ENCODE data around the gene MTG1.

MTG1 gene

DNA sequence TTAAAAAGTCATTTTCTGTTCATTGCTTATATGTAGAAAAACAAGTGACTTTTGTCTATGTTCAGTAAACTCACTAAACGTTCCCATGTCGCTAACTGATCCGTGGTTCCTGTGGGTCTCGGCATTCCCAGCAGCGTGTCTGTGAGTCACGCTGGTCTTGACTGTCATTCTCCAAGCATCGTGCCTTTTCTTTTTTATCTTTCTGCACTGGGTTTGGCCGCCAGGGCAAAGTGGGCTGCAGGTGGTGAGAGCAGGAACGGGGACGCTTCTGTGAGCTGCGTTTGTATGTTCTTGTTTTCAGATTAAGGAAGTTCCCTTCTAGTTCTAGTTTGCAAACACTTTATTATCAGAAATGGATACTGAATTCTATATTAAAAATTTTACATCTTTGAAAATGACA is 53.0 kb downstream of the MTG1 start:
- DNase-seq (ENCODE audit: low spot score) (no peak), FAIRE-seq (no peak)

DNA sequence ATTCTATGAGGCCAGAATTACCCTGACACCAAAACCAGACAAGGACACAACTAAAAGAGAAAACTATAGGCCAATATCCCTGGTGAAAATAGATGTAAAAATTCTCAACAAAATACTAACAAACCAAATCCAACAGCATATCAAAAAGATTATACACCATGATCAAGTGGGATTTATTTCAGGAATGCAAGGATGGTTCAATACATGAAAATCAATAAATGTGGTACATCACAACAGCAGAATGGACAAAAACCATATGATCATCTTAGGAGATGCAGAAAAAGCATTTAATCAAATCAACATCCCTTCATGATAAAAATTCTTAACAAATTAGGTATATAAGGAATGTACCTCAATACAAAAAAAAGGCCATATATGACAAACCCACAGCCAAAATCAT is 54.2 kb downstream of the MTG1 start:
- DNase-seq (ENCODE audit: low spot score) (no peak), FAIRE-seq (no peak)

DNA sequence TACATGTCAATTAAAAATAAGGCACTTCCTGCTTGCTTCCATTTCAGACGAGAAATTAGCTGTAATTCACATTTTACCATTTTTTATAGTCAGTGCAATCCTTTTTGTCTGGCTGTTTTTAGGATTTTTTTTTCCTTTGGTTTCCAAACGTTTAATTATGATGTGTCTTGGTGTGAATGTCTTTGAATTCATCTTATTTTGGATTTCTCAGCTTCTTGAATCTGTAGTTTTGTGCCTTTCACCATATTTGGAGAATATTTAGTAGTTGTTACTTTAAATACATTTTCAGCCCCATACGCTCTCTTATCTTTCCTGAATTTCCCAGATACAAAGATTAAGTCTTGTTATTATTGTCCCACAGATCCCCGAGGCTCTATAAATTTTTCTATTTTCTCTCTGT is 57.4 kb downstream of the MTG1 start:
- DNase-seq (ENCODE audit: low spot score) (no peak), FAIRE-seq (no peak)

DNA sequence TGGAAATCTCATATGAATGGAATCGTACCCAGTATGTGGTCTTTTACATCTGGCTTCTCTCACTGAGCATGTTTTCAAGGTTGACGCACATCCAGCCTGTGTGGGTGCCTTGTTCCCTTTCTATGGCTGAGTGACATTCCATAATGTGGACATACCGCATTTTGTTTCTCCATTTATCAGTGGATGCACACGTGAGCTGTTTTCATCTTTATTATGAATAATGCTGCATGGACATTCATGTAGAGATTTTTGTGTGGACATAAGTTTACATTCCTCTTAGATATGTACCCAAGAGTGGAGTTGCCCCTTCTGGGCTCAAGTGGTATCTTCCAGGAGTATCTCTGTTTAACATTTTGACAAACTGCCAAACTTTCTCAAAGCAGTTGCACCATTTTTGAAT is 58.5 kb downstream of the MTG1 start:
- DNase-seq (ENCODE audit: low spot score) (no peak), FAIRE-seq (no peak)

DNA sequence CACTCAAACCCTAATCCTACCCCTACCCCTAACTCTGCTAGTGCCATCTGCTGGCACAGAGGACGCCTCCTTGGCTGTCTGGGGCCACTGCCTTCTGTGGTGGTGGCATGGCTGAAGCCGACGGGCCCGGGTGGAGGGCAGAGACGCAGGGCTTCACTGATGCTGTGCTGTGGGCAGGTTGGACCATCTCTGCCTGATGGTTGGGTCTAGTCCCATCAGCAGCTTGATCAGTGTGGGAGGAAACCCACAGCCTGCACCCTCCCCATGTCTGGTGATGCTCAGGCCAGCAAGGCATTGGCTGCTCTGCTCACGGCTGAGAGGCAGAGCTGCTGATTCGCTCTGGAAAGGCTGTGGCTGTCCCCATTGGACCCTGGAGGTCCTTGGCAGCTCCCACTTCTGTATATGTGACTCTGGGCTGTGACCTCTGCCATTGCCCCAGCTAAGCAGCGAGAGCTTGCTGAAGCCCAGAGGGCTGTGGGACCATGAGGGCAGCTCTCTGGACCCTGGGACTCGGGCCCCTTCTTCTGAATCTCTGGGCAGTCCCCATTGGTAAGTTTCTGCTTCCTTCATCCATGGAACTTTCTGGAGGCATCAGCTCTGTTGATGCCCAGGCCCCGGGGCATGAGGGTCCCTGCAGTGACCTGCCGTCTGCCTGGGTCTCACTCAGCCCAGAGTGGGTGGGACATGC is 59.7 kb downstream of the MTG1 start, which contains the start of gene SCART1:
SCART1 (plus strand) TSS at position 430 of the 688 bp plus-strand sequence; CDS start at position 483, 53 bp downstream.
- DNase-seq (ENCODE audit: low spot score) (no peak), FAIRE-seq (no peak)

DNA sequence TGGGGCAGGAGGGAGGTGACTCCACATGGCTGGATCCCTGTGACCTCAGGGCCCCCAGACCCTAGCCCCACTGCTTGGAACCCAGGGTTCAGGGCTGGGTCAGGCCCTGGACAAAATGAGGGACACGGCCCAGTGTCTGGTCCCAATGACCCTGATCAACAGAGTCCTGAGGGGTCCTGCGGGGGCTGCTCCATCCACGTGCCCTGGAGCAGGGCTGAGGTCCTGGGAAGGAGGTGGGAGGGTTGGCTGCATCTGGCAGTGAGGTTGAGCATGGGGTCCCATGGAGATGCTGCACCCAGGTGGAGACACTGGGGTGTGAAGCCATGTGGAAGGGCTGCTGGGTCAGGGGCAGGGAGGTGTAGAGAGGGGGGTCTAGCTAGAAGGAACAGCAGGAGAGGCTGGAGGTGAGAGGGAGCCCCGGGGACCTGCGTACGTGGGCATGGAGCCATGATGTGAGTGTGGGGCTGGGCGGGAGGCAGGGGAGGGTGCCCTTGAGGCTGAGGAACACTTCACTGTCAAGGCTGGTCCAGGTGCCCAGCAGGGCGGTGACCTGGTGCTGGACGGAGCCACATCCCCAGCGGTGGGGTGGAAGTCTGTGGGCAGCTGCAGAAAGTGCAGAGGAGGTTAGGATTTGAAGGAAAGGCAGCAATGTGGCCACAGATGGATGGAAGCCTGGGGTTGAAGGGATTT is 60.4 kb downstream of the MTG1 start:
- no peak for DNase-seq (ENCODE audit: low spot score)

DNA sequence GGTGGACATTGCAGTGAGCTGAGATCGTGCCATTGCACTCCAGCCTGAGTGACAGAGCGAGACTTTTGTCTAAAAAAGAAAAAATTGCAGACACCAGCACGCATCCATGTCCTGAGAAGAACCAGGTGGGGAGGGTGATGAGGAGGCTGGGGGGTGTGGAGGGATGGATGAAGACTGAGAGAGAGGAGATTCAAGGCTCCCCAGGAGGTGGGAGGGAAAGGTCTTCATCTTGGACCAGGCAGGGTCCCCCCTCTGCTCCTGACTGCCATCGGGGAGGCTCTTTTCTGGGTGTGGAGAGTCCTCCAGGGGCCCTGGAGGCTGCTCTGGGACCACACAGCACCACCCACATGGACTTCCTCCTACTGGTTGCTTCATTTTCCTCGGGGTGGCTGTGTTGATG is 61.2 kb downstream of the MTG1 start:
- FAIRE-seq: no peak
- DNase-seq (ENCODE audit: low spot score): no peak

More for the DNA sequence above, 60.4 kb downstream of the MTG1 start:
- no peak for FAIRE-seq

DNA sequence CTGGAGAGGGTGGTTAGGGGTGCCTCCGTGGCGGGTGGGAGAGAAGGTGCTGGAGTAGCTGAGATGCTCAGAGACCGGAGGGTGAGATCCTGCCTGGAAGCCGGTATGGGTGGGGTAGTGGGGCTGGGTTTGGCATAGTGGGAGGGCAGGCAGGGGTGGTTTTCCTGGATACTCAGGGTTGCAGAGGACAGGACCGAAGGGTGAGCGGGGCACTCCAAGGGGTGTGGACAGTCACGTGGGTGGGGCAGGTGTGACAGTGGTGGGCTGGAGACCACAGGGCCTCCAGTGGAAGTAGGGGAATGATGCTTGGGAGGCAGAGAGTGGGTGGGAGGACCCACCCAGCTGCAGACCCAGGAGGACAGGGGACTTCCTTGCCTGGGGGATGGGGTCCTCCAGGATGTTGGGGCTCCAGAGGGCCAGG is 61.7 kb downstream of the MTG1 start:
- DNase-seq (ENCODE audit: low spot score) (no peak), FAIRE-seq (no peak)

DNA sequence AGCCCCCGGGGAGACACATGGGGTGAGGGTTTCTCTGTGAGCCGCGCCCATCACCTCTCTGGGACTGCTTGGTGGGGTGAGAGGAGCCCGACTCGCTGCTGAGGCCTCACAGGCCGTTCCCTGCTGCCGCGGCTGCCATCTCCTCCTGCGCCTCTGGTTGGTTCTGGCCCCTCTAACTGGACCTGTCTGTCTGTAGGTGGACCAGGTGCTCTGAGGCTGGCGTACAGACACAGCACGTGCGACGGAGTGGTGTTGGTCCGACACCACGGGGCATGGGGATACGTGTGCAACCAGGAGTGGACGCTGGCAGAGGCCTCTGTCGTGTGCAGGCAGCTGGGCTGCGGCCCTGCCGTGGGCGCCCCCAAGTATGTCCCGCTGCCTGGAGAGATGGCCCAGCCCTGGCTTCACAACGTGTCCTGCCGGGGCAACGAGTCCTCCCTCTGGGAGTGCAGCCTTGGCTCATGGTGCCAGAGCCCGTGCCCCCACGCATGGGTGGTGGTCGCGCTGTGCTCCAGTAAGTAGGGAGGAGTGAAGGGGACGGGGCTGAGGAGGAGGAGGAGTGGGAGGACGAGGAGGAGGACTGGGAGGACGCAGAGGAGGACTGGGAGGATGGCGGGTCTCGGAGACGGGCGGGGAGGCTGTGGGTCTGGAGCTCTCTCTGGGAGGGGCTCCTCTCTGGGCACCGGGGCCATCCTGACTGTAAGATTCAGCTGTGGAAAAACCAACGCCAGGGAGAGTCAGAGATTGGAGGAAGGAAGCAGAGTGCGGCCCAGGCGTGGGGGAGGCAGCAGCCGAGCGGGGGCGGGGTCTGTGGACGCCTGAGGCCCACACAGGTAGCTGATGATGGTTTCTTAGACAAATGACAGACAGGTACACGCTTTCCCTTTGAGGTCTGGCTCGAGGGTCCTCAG is 62.3 kb downstream of the MTG1 start:
- DNase-seq (ENCODE audit: low spot score) (no peak), FAIRE-seq (no peak)

DNA sequence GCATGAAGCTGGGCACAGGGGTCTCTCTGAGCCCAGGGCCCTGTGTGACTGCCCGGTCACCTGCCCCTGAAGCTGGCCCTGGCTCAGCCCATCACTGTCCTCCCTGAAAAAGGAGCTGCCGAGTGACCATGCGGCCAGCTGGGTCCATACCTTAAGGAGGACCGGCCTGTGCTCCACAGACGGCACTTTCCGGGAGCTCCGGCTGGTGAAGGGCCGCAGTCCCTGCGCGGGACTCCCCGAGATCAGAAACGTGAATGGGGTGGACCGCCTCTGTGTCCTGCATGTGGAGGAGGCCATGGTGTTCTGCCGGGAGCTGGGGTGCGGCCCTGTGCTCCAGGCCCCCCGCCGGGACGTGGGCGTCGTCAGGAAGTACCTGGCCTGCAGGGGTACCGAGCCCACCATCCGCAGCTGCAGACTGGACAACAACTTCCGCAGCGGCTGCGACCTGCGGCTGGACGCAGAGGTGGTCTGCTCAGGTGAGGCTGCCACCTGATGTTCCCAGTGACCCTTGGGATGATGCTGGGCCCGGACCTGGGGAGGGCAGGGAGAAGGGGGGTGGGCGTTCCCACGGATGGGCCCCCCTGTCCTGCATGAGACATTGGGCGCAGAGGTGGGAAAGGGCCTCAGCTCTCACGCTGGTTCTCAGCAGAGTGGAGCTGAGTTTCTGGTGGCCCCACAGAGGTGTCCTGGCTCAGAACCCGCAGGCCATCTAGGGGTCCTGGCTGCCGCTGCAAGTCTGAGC is 63.3 kb downstream of the MTG1 start:
- DNase-seq (ENCODE audit: low spot score) (no peak), FAIRE-seq (no peak)

DNA sequence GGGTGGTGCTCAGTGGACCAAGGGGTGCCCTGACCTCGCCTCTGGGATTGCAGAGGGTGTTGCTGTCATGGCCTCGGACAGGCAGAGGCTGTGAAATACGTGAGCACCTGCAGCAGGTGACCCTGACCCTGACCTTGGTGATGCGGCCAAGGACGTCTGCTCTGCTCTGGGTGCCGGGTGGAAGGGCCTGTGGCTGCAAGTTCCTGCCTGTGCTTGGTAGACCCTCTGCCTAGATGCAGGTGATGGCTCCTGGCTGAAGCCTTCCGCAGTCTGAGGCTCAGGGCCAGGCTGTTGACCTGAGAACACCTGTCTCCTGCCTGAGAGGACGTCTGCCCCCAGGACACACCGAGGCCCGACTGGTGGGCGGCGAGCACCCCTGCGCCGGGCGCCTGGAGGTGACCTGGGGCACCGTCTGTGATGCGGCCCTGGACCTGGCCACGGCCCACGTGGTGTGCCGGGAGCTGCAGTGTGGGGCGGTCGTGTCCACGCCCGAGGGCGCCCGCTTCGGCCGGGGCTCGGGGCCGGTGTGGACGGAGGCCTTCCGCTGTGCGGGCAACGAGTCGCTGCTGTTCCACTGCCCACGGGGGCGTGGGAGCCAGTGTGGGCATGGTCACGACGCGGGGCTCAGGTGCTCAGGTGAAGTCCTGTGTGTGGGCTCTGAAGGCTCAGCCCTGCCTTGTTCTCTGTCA is 64.2 kb downstream of the MTG1 start:
- no peak for DNase-seq (ENCODE audit: low spot score)
- no peak for FAIRE-seq

DNA sequence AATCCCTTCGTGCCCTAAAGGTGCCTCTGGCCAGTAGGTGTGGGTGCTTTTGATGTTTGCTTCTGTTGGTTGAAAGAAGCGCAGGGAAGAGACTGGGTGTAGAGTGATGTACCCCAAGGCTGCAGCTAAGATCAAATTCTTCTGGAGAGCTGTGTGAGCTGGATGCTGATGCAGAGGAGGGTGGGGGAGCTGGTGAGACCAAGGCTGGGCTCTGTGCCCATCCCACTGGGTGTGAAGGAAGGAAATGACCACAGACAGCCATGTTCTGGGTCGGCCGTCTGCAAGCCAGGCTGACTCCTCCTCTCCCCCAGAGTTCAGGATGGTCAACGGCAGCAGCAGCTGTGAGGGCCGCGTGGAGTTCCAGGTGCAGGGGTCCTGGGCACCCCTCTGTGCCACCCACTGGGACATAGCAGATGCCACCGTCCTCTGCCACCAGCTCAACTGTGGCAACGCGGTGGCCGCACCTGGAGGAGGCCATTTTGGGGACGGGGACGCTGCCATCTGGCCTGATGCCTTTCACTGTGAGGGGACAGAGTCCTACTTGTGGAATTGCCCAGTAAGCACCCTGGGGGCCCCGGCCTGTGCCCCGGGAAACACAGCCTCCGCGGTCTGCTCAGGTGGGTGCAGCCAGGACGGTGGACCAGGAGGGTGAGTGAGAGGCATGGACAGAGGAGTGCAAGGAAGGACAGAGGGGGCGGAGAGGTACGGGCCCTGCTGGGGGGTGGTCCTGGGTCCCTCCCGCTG is 64.9 kb downstream of the MTG1 start:
- FAIRE-seq (no peak), DNase-seq (ENCODE audit: low spot score) (no peak)

DNA sequence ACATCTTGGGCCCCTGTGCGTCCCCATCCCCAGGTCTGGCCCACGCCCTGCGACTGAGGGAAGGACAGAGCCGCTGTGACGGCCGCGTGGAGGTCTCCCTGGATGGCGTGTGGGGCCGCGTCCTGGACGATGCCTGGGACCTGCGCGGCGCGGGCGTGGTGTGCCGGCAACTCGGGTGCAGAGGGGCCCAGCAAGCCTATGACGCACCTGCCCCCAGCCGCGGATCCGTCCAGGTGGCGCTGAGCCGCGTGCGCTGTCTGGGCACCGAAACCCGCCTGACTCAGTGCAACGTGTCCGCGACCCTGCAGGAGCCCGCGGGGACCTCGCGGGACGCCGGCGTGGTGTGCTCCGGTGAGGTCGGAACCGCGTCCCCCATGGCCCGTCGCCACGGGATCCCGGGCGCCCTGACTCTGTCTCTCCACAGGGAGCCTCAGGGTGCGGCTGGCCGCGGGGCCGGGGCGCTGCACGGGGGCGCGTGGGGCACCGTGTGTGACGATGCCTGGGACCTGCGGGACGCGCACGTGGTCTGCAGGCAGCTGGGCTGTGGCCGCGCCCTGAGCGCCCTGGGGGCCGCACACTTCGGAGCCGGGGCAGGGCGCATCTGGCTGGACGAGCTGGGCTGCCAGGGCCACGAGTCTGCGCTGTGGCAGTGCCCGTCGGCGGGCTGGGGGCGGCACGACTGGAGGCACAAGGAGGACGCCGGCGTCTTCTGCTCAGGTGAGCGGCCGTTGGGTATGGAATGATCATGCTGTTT is 65.7 kb downstream of the MTG1 start:
- no peak for DNase-seq (ENCODE audit: low spot score)
- no peak for FAIRE-seq

DNA sequence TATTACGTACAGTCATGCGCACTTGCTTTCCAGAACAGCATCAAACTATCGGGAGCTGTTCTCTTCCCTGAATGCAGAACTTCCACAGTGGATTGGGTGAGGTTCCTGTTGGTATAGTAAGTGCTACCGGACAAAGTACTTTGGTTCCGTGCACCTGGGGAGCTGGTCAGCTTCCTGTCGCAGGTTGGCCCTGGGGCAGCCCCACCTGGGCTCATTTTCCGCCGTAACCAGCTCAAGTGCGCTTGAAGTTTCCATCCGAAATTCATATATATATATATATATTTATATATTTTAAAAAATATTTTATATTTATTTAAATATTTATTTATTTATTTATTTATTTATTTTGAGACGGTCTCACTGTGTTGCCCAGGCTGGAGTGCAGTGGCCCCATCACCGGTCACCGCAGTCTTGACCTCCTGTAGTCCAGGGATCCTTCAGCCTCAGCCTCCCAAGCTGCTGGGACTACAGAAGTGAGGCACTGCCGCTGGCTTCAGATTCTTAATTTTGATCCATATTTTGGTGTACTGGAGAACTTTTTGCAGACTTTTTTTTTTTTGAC is 66.3 kb downstream of the MTG1 start:
- FAIRE-seq: no peak

DNA sequence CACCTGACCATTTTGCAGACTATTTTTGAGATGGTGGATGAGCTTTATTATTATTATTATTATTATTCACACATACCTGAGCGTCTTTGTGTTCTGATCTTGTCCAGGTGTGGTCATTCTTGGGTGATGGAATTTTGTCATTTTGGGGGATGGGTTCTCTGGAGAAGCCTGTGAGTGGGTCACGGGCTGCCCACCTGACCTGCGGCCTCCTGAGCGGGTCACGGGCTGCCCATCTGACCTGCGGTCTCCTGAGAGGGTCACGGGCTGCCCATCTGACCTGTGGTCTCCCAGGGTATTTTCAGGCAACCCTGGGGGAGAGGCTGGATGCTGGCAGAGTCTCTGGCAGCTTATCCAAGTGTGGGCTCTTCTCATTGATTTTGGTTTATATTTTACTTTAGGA is 67.1 kb downstream of the MTG1 start:
- no peak for FAIRE-seq
- no peak for DNase-seq (ENCODE audit: low spot score)

More for the DNA sequence above, 66.3 kb downstream of the MTG1 start:
- DNase-seq (ENCODE audit: low spot score): no peak

DNA sequence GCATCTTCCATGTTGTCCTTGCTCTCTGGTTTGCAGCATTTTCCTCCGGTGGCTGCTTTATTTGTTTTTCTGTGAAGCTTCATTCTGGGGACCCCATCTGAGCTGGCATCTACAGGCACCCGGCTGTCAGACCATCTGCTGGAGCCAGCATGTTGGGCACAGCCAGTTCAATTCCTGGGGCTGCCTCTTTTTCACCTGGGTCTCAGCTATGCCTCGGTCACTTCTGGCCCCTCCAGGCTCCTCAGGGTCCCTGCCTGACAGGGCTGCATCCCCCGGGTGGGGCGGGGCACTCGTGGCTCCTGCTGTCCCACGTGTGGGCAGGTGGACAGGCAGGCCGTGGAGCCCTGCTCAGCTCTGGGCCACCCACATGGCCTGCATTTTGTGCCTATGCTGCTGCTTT is 67.9 kb downstream of the MTG1 start:
- DNase-seq (ENCODE audit: low spot score) (no peak), FAIRE-seq (no peak)

DNA sequence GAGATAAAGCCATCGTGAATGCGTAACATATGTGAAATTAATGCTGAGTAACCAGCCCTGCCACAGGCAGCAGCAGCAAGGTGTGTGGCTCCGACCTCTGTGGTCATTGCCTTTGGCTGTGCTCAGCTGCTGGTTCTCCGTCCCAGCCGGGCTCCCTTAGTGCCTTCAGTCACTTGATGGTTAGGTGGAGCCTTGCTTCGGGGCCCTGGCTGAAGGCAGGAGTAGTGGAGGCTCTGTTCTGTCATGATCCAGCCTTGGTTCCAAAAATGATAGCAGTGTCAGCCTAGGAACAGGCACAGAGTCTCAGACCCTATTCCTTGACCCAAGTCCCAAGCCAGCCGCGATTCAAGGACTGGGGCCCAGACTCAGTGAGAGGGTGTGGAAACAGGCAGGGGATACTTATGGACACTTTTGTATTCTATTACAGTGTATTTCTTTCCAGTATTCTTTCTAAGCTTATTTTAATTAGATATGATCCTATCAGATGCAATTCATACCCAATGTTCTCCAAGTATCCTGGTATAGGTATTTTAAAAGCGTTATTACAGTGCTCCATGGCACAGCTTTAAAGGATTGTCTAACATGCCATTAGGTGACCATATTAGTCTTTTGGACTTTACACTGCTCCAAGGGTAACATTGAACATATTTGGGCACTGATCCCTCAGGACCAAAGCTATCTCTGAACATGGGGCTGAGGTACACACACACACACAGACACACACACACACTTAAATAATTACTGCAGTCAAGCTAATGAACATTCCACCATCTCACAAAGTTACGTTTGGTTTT is 68.8 kb downstream of the MTG1 start:
- FAIRE-seq: no peak
- no peak for DNase-seq (ENCODE audit: low spot score)

DNA sequence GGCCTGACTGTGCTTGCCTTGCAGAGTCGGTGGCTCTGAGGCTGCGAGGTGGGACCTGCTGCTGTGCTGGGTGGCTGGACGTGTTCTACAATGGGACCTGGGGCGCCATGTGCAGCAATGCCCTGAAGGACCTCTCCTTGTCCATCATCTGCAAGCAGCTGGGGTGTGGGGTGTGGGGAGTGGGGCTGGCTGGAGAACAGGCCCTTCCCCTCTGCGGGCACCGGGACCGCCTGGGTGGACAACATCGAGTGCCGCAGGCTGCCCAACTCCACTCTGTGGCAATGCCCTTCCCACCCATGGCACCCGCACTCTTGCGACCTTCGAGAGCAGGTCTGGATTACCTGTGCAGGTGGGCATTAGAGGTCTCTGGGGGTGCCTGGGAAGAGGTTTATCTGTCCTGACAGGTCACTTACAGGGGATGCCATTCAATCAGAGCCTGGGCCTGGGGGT is 70.7 kb downstream of the MTG1 start:
- FAIRE-seq: no peak

More for the DNA sequence above, 70.7 kb downstream of the MTG1 start:
- DNase-seq (ENCODE audit: low spot score): no peak

Measured in RCC 7860 (cell line).